Forelimb muscle (tissue), 1 donor: ENCODE measurements around the gene PSMB1. TPM values are rescaled to one million over a fixed set of nuclear protein-coding genes. Genes with fewer than 3 reads are reported as not detected.
"Not testable (repeated sequence)": the region's sequence is repeated elsewhere in the genome, so short reads cannot be mapped to it uniquely, and the experiment has no call there.

ENCODE experiments used
- DNase-seq: peaks from one replicate; pipeline ENCODE4 v3.0.0-alpha.2; 2013; ENCODE audit warnings: low read depth
- polyA plus RNA-seq: library from polyadenylated mRNA; unstranded; fragments of 120-200 nt; gene quantifications from one replicate; pipeline ENCODE4 v1.2.1, GENCODE V29; 2013; ENCODE audit not compliant: insufficient read length

PSMB1 gene
- polyA plus RNA-seq, 1 donor = 117 TPM

DNA sequence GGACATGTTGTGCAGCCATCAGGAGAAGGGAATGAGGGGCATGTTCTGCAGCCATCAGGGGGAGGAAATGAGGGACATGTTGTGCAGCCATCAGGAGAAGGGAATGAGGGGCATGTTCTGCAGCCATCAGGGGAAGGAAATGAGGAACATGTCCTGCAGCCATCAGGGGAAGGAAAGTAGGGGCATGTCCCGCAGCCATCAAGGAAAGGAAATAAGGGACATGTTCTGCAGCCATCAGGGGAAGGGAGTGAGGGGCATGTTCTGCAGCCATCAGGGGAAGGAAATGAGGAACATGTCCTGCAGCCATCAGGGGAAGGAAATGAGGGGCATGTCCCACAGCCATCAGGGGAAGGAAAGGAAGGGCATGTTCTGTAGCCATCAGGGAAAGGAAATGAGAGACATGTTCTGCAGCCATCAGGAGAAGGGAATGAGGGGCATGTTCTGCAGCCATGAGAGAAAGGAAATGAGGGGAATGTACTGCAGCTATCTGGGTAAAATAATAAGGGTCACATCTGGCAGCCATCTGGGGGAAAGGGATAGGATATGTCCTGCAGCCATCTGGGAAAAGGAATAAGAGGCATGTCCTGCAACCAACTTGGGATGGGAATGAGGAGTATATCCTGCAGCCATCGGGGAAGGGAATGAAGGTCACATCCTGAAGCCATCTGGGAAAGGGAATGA lies 50.2 kb downstream of the PSMB1 start:
- DNase-seq = not testable (repeated sequence)

DNA sequence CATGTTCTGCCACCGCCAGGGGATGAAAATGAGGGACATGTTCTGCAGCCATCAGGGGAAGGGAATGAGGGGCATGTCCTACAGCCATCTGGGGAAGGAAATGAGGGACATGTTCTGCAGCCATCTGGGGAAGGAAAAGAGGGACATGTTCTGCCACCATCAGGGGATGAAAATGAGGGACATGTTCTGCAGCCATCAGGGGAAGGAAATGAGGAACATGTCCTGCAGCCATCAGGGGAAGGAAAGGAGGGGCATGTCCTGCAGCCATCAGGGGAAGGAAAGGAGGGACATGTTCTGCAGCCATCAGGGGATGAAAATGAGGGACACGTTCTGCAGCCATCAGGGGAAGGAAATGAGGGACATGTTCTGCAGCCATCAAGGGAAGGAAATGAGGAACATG lies 50.8 kb downstream of the PSMB1 start:
- DNase-seq = not testable (repeated sequence)

DNA sequence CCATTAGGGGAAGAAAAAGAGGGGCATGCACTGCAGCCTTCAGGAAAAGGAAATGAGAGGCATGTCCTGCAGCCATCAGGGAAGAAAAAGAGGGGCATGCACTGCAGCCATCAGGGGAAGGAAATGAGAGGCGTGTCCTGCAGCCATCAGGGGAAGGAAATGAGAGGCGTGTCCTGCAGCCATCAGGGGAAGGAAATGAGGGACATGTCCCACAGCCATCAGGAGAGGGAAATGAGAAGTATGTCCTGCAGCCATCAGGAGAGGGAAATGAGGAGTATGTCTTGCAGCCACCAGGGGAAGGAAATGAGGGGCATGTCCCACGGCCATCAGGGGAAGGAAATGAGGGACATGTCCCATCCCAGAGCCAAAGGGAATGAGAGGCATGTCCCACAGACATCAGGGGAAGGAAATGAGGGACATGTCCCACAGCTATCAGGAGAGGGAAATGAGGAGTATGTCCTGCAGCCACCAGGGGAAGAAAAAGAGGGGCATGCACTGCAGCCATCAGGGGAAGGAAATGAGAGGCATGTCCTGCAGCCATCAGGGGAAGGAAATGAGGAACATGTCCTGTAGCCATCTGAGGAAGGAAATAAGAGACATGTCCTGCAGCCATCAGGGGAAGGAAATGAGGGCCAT lies 52.0 kb downstream of the PSMB1 start:
- no peak for DNase-seq

DNA sequence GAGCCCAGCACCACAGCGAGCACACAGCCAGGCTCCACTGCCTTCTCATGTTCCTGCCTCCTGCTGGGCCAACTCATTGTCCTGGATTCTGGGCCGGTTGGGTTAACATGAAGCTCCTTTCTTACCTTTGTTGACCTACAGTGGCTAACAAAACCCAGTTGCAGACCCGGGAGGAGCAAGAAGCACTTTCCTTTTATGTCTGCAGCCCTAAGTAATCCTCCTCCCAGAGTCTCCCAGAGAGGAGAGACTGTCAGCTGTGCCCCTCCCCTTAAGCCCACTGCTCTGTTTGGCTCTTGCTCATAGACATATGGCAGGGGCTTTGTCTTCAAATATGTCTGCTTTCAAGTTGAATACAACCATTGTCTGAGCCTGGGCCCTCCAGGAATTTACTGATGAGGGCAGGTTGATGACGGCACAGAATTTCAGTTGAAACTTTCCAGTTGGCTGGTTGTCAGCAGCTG lies 55.2 kb downstream of the PSMB1 start:
- no peak for DNase-seq

DNA sequence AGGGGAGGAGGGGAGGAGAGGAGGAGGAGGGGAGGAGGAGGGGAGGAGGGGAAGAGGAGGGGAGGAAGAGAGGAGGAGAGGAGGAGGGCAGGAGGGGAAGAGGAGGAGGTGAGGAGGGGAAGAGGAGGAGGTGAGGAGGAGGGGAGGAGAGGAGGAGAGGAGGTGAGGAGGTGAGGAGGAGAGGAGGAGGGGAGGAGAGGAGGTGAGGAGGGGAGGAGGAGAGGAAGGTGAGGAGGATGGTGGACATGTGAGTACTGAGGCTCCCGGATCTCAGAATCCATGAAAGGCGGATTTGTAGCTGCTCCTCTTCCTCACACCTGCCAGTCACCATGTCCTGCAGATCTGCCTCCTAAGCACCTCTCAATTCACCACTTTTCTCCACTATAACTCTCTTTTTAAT lies 59.8 kb downstream of the PSMB1 start:
- no peak for DNase-seq

DNA sequence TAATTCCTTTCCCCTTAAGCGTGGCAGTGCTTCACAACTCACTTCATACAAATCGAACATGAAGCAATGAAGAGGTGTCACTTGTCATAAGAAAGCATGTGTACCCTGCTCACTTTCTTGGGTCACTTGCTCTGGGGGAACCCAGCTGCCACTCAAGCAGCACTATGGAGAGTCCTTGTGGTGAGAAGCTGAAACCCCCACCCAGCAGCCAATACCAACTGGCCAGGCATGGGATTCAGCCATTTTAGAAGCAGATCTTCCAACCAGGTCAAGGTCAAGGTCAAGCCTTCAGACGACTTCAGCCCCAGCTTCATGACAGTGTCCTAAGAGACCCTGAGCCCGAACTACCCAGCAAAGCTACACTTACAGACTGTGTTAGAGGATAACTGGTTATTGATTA lies 62.8 kb downstream of the PSMB1 start:
- DNase-seq = no peak

DNA sequence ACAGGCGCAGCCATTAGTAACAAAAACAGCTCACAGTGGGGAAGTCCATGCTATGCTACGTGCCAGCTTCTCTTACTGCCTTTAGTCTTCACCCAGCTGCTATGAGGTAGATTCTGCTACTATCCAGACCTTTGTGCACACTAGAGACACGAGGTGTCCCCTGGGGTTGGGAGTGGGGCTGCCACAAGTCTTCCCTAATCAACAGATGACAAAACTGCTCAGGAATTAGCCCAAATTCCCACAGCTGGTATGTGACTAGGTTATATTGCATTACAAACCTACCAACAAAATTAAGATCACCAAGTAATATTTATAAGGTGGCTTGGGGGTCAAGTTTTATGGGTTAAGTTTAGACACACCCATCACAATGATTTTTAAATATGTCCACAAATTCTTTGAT lies 63.3 kb downstream of the PSMB1 start:
- no peak for DNase-seq

DNA sequence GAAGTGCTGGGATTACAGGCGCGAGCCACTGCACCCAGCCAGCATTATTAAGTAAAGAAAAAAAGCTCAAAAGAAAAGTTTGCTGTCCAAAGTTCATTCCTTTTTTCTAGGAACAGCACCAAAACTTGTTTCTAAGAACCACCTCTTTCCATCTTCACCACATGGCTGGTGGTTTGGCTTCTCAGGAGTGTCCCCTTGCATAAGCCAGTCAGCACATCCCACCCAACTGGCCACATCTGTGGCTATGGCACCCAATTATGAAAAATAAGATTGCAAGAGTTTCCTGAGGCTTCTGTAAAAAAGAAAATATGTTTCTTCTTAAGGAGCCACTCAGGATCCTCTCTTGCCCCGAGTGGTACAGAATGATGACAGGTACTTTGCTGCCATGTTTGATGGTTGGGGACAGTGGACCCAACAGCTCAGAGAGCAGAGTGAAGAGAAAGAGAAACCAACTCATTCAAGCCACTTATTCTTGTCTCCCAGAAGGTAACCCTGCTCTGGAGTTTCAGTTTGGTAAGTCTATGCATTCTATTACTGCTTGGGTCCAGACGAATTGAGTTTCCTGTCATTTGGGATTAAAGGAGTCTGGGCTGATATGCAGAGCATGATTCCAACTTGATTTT lies 65.3 kb downstream of the PSMB1 start:
- DNase-seq = no peak

DNA sequence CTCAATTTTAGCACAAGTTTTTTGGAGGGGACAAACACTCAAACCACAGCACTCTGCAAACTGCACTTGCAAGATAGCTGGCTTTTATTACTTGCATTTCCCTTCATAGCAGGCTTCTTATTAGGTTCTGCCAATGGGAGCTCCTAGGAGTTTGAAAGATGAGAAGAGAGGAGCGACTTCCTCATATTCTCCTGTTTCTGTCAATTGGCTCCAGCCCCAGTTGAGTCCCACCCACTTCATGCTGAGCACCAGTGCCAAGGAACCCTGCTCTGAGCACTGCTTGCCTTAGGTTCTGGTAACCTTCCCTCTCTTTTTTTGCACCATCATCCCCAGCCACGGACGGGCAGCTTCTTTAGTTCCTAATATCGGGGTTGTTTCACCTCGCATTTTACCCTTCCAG lies 67.9 kb downstream of the PSMB1 start:
- DNase-seq = no peak

Other genes with a start within 250 kb of the PSMB1 start
- 25.4 TPM for gene FAM120B, start 246.5 kb downstream of the PSMB1 start, polyA plus RNA-seq
- gene TBP, start 1.1 kb upstream of the PSMB1 start, polyA plus RNA-seq = 16.1 TPM
- gene PDCD2, start 31.3 kb upstream of the PSMB1 start, polyA plus RNA-seq = 53.3 TPM